ACC112 (cell line): ENCODE measurements around the gene UPF3A.

Source experiments
- H2AFZ ChIP-seq: fragments of 200-600 bp; sonication (generic); one replicate; pipeline ENCODE4 v1.6.0; 2017; ENCODE audit warnings: antibody characterized with exemption, low read length; ENCODE audit not compliant: unreplicated experiment
- H3K27ac ChIP-seq: fragments of 200-600 bp; sonication (generic); 2 replicates; pipeline ENCODE4 v1.5.1; 2014; ENCODE audit warnings: low read depth, mild to moderate bottlenecking, antibody characterized with exemption, low read length, moderate library complexity
- H3K27me3 ChIP-seq: fragments of 200-600 bp; sonication (generic); 2 replicates; pipeline ENCODE4 v1.6.1; 2014; ENCODE audit warnings: mild to moderate bottlenecking, antibody characterized with exemption, low read length, moderate library complexity, mixed read lengths; ENCODE audit not compliant: insufficient read depth
- H3K36me3 ChIP-seq: fragments of 200-600 bp; sonication (generic); 2 replicates; pipeline ENCODE4 v1.6.1; 2016; ENCODE audit warnings: mild to moderate bottlenecking, antibody characterized with exemption, low read length, moderate library complexity, mixed read lengths; ENCODE audit not compliant: insufficient read depth
- H3K4me1 ChIP-seq: fragments of 200-600 bp; sonication (generic); one replicate; pipeline ENCODE4 v1.6.1; 2016; ENCODE audit warnings: low read length, mixed read lengths; ENCODE audit not compliant: insufficient read depth, unreplicated experiment, control insufficient read depth
- H3K4me3 ChIP-seq: fragments of 200-600 bp; sonication (generic); 2 replicates; pipeline ENCODE4 v1.5.1; 2014; ENCODE audit warnings: mild to moderate bottlenecking, low read depth, low read length
- H3K79me2 ChIP-seq: fragments of 200-600 bp; sonication (generic); one replicate; pipeline ENCODE4 v1.6.0; 2016; ENCODE audit warnings: low read length; ENCODE audit not compliant: control insufficient read depth, unreplicated experiment, insufficient read depth

Gene UPF3A

GRCh38 chr13:114281351-114282040, at the start of gene UPF3A:
Gene UPF3A (plus strand): TSS chr13:114281601. CDS start chr13:114281640, 39 bp downstream.
- H3K4me1 ChIP-seq = peaks cover 24% of the 10 kb centered on the region
- peaks cover 11% of the 10 kb centered on the region for H3K36me3 ChIP-seq
- H3K27ac ChIP-seq = peak within 1 kb of the TSS; percentile 95

GRCh38 chr13:114231886-114232285, 49.5 kb upstream of the UPF3A start:
- H3K36me3 ChIP-seq = no peaks in the 10 kb centered on the region; the same call in 1 of the 2 replicates
- peaks cover 3% of the 10 kb centered on the region for H3K4me1 ChIP-seq
- peaks cover 20% of the 10 kb centered on the region for H3K79me2 ChIP-seq
- 0 out of 2 replicates have a peak, but pooled peaks cover 9% of the 10 kb centered on the region for H3K27me3 ChIP-seq
- H3K4me3 ChIP-seq = no peak overlapping the region
- H3K27ac ChIP-seq = no peak overlapping the region
- no peak overlapping the region for H2AFZ ChIP-seq

More at GRCh38 chr13:114281351-114282040, at the start of gene UPF3A:
- H3K79me2 ChIP-seq = peaks cover 28% of the 10 kb centered on the region
- H3K4me3 ChIP-seq = peak within 1 kb of the TSS; percentile 90
- no peaks in the 10 kb centered on the region for H3K27me3 ChIP-seq
- H2AFZ ChIP-seq = peak within 1 kb of the TSS; percentile 97

GRCh38 chr13:114234266-114234644, 47.1 kb upstream of the UPF3A start:
- no peak overlapping the region for H3K27ac ChIP-seq
- H3K36me3 ChIP-seq = peaks cover 8% of the 10 kb centered on the region
- peaks cover 3% of the 10 kb centered on the region for H3K4me1 ChIP-seq
- H3K79me2 ChIP-seq = peaks cover 31% of the 10 kb centered on the region
- H3K27me3 ChIP-seq = 0 out of 2 replicates have a peak, but pooled peaks cover 8% of the 10 kb centered on the region
- H3K4me3 ChIP-seq = peak overlapping the region; percentile 90
- peak overlapping the region; percentile 88 for H2AFZ ChIP-seq

- Histone ChIP-seq H3K27me3 (0 out of 2 replicates have a peak, but pooled peaks cover 2% of the 10 kb centered on the region), H3K79me2 (peaks cover 31% of the 10 kb centered on the region), H2AFZ (peak within 1 kb of the TSS; percentile 88), H3K4me1 (peaks cover 3% of the 10 kb centered on the region), H3K36me3 (peaks cover 13% of the 10 kb centered on the region), H3K27ac (peak within 1 kb of the TSS; percentile 30; the same call in 1 of the 2 replicates), H3K4me3 (peak within 1 kb of the TSS; percentile 90)
Observed at GRCh38 chr13:114234645-114235421, 46.6 kb upstream of the UPF3A start, which contains the start of gene CDC16. Gene CDC16 (plus strand): TSS chr13:114234897. CDS start chr13:114235085, 188 bp downstream.

DNA sequence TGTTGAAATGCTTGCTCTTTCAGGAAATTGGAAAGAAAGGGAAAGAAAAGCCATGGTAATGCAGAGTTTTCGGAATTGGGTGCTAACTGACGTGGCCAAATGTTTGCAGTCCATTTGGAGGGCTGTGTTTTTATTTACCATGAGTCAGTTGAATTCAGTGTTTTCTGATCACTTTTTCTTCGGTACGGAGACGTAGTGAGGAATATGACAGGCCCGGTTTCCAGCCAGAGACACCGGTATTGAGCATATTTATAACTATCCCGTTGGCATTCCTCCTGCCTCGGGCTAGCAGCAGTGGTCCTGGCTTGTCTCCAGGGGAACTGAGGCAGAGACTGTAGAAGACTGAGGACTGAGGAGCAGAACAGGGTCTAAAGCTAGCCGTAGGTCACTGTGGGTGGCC, 45.7 kb upstream of the UPF3A start:
- Histone ChIP-seq H3K4me1 (peaks cover 3% of the 10 kb centered on the region), H3K36me3 (peaks cover 13% of the 10 kb centered on the region), H2AFZ (peak overlapping the region; percentile 20), H3K27ac (0 out of 2 replicates have a peak overlapping the region, but pooled peaks have one; percentile 30), H3K27me3 (no peaks in the 10 kb centered on the region), H3K79me2 (peaks cover 31% of the 10 kb centered on the region), H3K4me3 (peak overlapping the region; percentile 90)

DNA sequence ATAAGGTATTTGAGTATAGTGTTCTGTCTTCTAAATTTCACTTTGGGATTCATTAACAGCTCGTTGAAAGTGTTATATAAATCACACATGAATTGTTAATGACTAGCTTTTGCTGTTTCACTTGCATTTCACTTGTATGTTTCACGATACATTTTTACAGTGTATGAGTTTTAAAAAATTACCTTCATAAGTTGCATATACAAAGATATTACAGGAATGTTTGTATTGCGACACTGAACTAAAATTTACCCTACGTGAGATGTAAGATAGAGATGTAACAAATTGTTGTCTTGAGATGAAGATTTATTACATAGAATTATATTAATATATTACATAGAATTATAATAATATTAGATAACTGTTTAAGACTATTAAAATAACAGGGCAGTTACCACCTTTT, 45.2 kb upstream of the UPF3A start:
- Histone ChIP-seq H3K4me3 (peak overlapping the region; percentile 90), H3K27ac (no peak overlapping the region)

DNA sequence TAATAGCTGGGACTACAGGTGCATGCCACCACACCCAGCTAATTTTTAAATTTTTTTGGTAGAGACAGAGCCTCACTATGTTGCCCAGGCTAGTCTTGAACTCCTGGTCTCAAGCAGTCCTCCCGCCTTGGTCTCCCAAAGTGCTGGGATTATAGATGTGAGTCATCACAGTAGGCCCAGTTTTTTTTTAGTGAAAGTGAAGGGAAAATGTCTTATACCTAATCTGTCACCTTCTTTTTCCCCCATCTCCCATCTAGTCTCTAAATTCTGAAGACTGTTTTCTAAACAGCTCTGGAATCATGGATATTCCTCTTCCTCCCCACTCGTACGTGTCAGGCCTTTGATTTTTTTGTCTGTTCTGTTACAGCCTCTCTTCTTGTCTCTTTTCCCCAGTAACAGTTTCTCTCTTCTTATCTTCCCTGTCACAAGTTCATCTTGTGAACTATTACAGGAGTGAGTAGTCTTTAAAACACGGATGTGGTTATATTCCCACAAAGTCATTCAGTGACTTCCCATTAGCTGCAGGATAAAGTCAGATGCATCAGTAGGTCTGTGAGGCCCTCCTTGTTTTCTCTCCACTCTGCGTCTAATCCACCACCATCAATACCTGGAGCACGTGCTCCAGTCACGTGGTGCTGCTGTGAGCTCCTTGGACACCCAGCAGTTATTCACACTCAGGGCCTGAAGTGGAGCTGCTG, 43.8 kb upstream of the UPF3A start:
- H3K27ac ChIP-seq = no peak overlapping the region
- H3K36me3 ChIP-seq = peaks cover 27% of the 10 kb centered on the region
- H2AFZ ChIP-seq = no peak overlapping the region
- no peaks in the 10 kb centered on the region for H3K27me3 ChIP-seq
- no peak overlapping the region for H3K4me3 ChIP-seq
- peaks cover 31% of the 10 kb centered on the region for H3K79me2 ChIP-seq
- H3K4me1 ChIP-seq = peaks cover 3% of the 10 kb centered on the region

More for the DNA sequence above, 45.2 kb upstream of the UPF3A start:
- Histone ChIP-seq H3K4me1 (peaks cover 3% of the 10 kb centered on the region), H3K79me2 (peaks cover 31% of the 10 kb centered on the region), H3K27me3 (no peaks in the 10 kb centered on the region), H2AFZ (no peak overlapping the region), H3K36me3 (peaks cover 16% of the 10 kb centered on the region)

GRCh38 chr13:114241918-114242317, 39.5 kb upstream of the UPF3A start:
- no peaks in the 10 kb centered on the region for H3K4me1 ChIP-seq
- no peak overlapping the region for H3K4me3 ChIP-seq
- H2AFZ ChIP-seq = no peak overlapping the region
- H3K79me2 ChIP-seq = peaks cover 10% of the 10 kb centered on the region
- H3K27ac ChIP-seq = no peak overlapping the region
- H3K27me3 ChIP-seq = no peaks in the 10 kb centered on the region
- H3K36me3 ChIP-seq = peaks cover 50% of the 10 kb centered on the region

DNA sequence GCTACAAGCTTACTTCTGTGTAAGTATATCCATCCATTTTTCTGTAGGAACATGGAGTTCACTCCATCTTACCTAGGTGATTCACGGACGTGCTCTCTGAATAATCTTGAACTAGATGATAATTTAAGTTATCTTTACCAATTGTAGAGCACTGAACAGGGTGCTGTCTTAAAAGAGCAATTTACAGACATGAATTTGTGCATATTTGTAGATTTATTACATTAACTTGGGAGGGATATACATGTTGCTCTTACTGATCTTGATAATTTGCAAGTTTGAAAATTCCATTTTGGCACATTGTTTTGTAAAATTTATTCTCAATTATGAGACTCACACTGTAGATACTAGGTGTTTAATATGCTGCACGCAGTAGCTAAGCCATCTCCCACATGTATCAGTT, 37.4 kb upstream of the UPF3A start:
- Histone ChIP-seq H3K36me3 (peaks cover 45% of the 10 kb centered on the region), H3K4me3 (no peak overlapping the region), H3K4me1 (no peaks in the 10 kb centered on the region), H3K27ac (no peak overlapping the region), H3K79me2 (no peaks in the 10 kb centered on the region), H2AFZ (no peak overlapping the region), H3K27me3 (no peaks in the 10 kb centered on the region)

GRCh38 chr13:114244637-114245036, 36.8 kb upstream of the UPF3A start:
- Histone ChIP-seq H3K79me2 (no peaks in the 10 kb centered on the region), H3K4me1 (no peaks in the 10 kb centered on the region), H2AFZ (no peak overlapping the region), H3K27ac (no peak overlapping the region), H3K36me3 (peaks cover 39% of the 10 kb centered on the region), H3K4me3 (no peak overlapping the region), H3K27me3 (no peaks in the 10 kb centered on the region)
